GM19438 (cell line): ENCODE data around the gene RNF44.

Experiments used
- ATAC-seq: cut with Tn5 transposase; IDR thresholded peaks from one replicate; pipeline ENCODE4 v1.9.1; 2021; ENCODE audit warnings: low read depth; ENCODE audit not compliant: unreplicated experiment

The RNF44 gene

GRCh38 chr5:176536902-176537553, at the start of gene RNF44:
TSS of gene RNF44 (minus strand) at chr5:176537402. CDS start at chr5:176532472, 4,930 bp downstream.
- ATAC-seq = peak; percentile 53

GRCh38 chr5:176583076-176583475, 45.9 kb upstream of the RNF44 start:
- no peak for ATAC-seq

- ATAC-seq = no peak
These were observed 44.2 kb upstream of the RNF44 start for GRCh38 chr5:176581361-176581760.

GRCh38 chr5:176579323-176579722, 42.1 kb upstream of the RNF44 start:
- ATAC-seq = no peak

- ATAC-seq = peak; percentile 60
These were observed 41.2 kb upstream of the RNF44 start for GRCh38 chr5:176578391-176578808.

- ATAC-seq = no peak
These were observed 40.3 kb upstream of the RNF44 start for GRCh38 chr5:176577312-176578176.

- no peak for ATAC-seq
These were observed 38.6 kb upstream of the RNF44 start for GRCh38 chr5:176575488-176576422.

- no peak for ATAC-seq
These were observed 37.9 kb upstream of the RNF44 start for GRCh38 chr5:176575066-176575465.

GRCh38 chr5:176574297-176574591, 37.0 kb upstream of the RNF44 start:
- no peak for ATAC-seq

- ATAC-seq = peak; percentile 81
These were observed 36.5 kb upstream of the RNF44 start for GRCh38 chr5:176573564-176574296.

GRCh38 chr5:176570044-176570443, 32.8 kb upstream of the RNF44 start:
- ATAC-seq = no peak

- no peak for ATAC-seq
These were observed 31.5 kb upstream of the RNF44 start for GRCh38 chr5:176568657-176569056.

GRCh38 chr5:176565760-176566288, 28.6 kb upstream of the RNF44 start:
- ATAC-seq = no peak

- ATAC-seq = no peak
These were observed 26.8 kb upstream of the RNF44 start for GRCh38 chr5:176564002-176564401.

GRCh38 chr5:176562189-176562588, 25.0 kb upstream of the RNF44 start:
- ATAC-seq = no peak

- no peak for ATAC-seq
These were observed 24.1 kb upstream of the RNF44 start for GRCh38 chr5:176561259-176561658.

GRCh38 chr5:176560364-176560763, 23.2 kb upstream of the RNF44 start:
- no peak for ATAC-seq

GRCh38 chr5:176559683-176560082, 22.5 kb upstream of the RNF44 start:
- ATAC-seq = no peak

GRCh38 chr5:176557846-176558245, 20.6 kb upstream of the RNF44 start:
- ATAC-seq = no peak
